ENCODE results near the gene SHCBP1L.

The SHCBP1L gene

DNA sequence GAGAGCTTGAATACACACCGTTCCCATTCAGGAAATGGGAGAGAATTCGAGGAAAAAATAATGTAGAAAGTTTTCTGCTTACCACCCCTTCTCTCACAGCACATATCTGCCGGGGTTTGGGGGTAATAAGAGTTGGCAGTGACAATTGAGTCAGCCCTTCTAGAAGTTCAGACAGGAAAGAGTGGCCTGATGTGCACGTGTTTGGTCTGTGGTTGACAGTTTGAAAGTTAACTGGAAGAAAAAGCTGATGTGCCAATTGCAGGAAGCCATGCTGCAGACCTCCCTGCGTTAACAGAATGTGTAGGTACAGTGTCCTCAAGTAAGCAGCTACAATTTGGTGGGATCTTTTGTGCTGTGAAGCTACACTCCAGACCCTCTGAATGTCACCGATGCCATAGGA lies 63.0 kb downstream of the SHCBP1L start:
- no peaks in the 10 kb centered on the region for H3K27me3 ChIP-seq (ENCODE audit: control insufficient read depth, insufficient read depth, low read length)
- no peaks in the 10 kb centered on the region for H3K9me3 ChIP-seq (ENCODE audit: control insufficient read depth, insufficient read depth, low read depth, low read length)
- H3K36me3 ChIP-seq (ENCODE audit: control insufficient read depth, insufficient read depth, low read length): peaks cover 44% of the 10 kb centered on the region
- H3K4me1 ChIP-seq (ENCODE audit: control insufficient read depth, insufficient read depth, low read length): peaks cover 4% of the 10 kb centered on the region; the same call in 1 of the 2 replicates
- H3K27ac ChIP-seq (ENCODE audit: low read depth, low read length): no peak overlapping the region
- no peak overlapping the region for H3K4me3 ChIP-seq (ENCODE audit: low read depth, low read length)
- no peak overlapping the region for H3K9ac ChIP-seq (ENCODE audit: low read length)

DNA sequence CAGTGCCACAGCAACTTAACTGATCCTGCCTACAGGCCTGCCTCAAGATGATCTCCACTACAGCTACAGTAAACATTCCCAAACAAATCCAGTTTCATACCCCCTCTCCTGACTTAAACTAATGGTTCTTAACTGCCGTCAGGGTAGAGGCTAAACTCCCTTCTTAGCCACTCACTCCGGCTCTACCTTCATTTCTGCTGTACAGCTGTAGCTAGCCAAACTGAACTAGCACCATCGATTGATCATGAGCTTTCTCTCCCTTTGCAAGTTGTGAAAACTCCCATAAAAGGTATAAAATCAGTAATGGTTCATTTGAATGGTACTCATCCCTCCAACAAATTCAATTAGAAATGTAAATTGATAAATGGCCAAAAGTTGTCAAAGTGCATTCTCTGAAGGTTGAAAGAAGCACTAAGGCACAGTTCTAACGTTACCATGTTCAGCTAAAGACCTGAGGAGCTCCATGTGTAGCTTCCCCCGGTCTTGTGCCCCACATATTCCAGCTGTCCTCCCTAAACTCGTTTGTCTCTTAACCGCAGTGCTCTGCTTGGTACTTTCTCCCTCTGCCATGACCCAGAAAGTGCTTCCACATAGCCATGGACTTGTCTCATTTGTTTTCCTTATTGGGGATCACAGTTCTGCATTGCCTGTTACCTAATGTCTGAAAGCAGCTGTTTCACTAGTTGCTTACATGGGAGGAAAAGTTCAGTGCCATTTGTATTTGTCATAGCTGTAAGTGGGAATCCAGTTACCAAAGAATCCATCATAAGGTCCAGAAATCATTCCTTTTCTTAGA lies 64.0 kb downstream of the SHCBP1L start:
- no peaks in the 10 kb centered on the region for H3K27me3 ChIP-seq (ENCODE audit: control insufficient read depth, insufficient read depth, low read length)
- H3K27ac ChIP-seq (ENCODE audit: low read depth, low read length): no peak overlapping the region
- H3K4me1 ChIP-seq (ENCODE audit: control insufficient read depth, insufficient read depth, low read length): peaks cover 4% of the 10 kb centered on the region; the same call in 1 of the 2 replicates
- H3K9ac ChIP-seq (ENCODE audit: low read length): no peak overlapping the region
- peaks cover 54% of the 10 kb centered on the region for H3K36me3 ChIP-seq (ENCODE audit: control insufficient read depth, insufficient read depth, low read length)
- H3K9me3 ChIP-seq (ENCODE audit: control insufficient read depth, insufficient read depth, low read depth, low read length): no peaks in the 10 kb centered on the region
- H3K4me3 ChIP-seq (ENCODE audit: low read depth, low read length): no peak overlapping the region

GRCh38 chr1:182886985-182887384 lies 66.0 kb downstream of the SHCBP1L start:
- Histone ChIP-seq H3K36me3 (ENCODE audit: control insufficient read depth, insufficient read depth, low read length) (peaks cover 73% of the 10 kb centered on the region), H3K27me3 (ENCODE audit: control insufficient read depth, insufficient read depth, low read length) (no peaks in the 10 kb centered on the region), H3K9me3 (ENCODE audit: control insufficient read depth, insufficient read depth, low read depth, low read length) (no peaks in the 10 kb centered on the region), H3K9ac (ENCODE audit: low read length) (no peak overlapping the region), H3K4me1 (ENCODE audit: control insufficient read depth, insufficient read depth, low read length) (peaks cover 4% of the 10 kb centered on the region; the same call in 1 of the 2 replicates), H3K4me3 (ENCODE audit: low read depth, low read length) (no peak overlapping the region), H3K27ac (ENCODE audit: low read depth, low read length) (no peak overlapping the region)

DNA sequence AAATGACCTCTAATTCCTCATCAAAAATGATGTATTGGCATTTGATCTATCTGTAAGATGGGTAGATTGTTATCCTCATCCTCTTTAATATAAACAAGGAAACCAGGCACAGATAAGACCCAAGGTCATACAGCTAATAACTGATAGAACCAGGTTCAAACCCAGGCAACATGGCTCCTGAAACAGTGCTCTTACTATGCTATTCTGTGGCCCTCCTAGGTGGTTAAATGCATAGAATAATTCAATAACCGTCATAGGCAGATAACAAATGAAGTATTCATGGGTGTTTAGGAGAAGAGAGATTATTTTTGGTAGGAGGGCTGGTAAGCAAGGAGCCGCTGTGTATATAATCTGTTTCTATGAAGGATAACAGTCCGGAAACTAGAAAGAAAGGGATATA lies 67.4 kb downstream of the SHCBP1L start:
- Histone ChIP-seq H3K27me3 (ENCODE audit: control insufficient read depth, insufficient read depth, low read length) (no peaks in the 10 kb centered on the region), H3K4me1 (ENCODE audit: control insufficient read depth, insufficient read depth, low read length) (no peaks in the 10 kb centered on the region), H3K4me3 (ENCODE audit: low read depth, low read length) (no peak overlapping the region), H3K9ac (ENCODE audit: low read length) (no peak overlapping the region), H3K27ac (ENCODE audit: low read depth, low read length) (no peak overlapping the region), H3K9me3 (ENCODE audit: control insufficient read depth, insufficient read depth, low read depth, low read length) (no peaks in the 10 kb centered on the region), H3K36me3 (ENCODE audit: control insufficient read depth, insufficient read depth, low read length) (peaks cover 84% of the 10 kb centered on the region)

- H3K9me3 ChIP-seq (ENCODE audit: control insufficient read depth, insufficient read depth, low read depth, low read length): no peaks in the 10 kb centered on the region
- no peak overlapping the region for H3K4me3 ChIP-seq (ENCODE audit: low read depth, low read length)
- peaks cover 91% of the 10 kb centered on the region for H3K36me3 ChIP-seq (ENCODE audit: control insufficient read depth, insufficient read depth, low read length)
- no peaks in the 10 kb centered on the region for H3K4me1 ChIP-seq (ENCODE audit: control insufficient read depth, insufficient read depth, low read length)
- no peaks in the 10 kb centered on the region for H3K27me3 ChIP-seq (ENCODE audit: control insufficient read depth, insufficient read depth, low read length)
- no peak overlapping the region for H3K9ac ChIP-seq (ENCODE audit: low read length)
- no peak overlapping the region for H3K27ac ChIP-seq (ENCODE audit: low read depth, low read length)
These were observed 68.1 kb downstream of the SHCBP1L start for GRCh38 chr1:182884872-182885271.

DNA sequence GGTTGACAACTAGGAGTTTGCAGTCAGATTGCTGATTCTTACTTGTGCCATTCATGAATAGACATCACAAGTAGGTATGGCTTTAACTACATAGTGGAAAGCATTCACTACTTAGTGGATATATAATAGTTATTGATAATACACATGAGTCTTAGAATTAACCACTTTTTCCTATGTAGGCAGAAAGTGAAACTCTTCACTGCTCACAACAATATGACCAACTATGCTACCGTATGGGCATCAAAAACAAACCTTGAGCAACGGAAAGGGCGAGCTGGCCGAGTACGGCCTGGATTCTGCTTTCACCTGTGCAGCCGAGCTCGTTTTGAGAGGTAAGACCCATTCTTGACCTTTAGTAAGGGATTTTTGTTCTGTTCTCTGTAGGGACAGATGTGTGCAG lies 75.1 kb downstream of the SHCBP1L start:
- H3K4me3 ChIP-seq (ENCODE audit: low read depth, low read length): no peak overlapping the region
- H3K36me3 ChIP-seq (ENCODE audit: control insufficient read depth, insufficient read depth, low read length): peaks cover 99% of the 10 kb centered on the region

DNA sequence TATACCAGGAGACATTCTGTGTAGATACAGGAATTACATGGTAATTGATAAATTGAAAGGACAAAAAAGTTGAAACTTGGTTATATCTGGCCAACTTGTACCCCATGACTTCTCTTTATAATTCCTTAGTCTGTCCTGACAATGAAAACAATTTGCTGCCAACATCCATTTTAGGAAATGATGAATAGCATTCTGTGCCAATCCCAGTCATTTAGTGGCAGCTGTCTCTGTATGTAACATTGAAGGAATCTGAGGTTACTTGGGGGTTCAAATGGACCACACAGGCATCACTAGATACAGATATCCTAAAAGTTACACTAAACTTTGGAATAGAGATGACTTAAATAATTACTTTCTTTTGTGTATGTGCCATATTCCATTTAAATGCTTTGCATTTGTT lies 75.6 kb downstream of the SHCBP1L start:
- H3K27me3 ChIP-seq (ENCODE audit: control insufficient read depth, insufficient read depth, low read length): no peaks in the 10 kb centered on the region
- no peaks in the 10 kb centered on the region for H3K9me3 ChIP-seq (ENCODE audit: control insufficient read depth, insufficient read depth, low read depth, low read length)
- no peak overlapping the region for H3K4me3 ChIP-seq (ENCODE audit: low read depth, low read length)
- no peaks in the 10 kb centered on the region for H3K4me1 ChIP-seq (ENCODE audit: control insufficient read depth, insufficient read depth, low read length)
- peaks cover 100% of the 10 kb centered on the region for H3K36me3 ChIP-seq (ENCODE audit: control insufficient read depth, insufficient read depth, low read length)
- H3K9ac ChIP-seq (ENCODE audit: low read length): no peak overlapping the region
- no peak overlapping the region for H3K27ac ChIP-seq (ENCODE audit: low read depth, low read length)

More for the DNA sequence above, 75.1 kb downstream of the SHCBP1L start:
- no peak overlapping the region for H3K9ac ChIP-seq (ENCODE audit: low read length)
- H3K27ac ChIP-seq (ENCODE audit: low read depth, low read length): no peak overlapping the region
- H3K9me3 ChIP-seq (ENCODE audit: control insufficient read depth, insufficient read depth, low read depth, low read length): no peaks in the 10 kb centered on the region
- H3K27me3 ChIP-seq (ENCODE audit: control insufficient read depth, insufficient read depth, low read length): no peaks in the 10 kb centered on the region
- H3K4me1 ChIP-seq (ENCODE audit: control insufficient read depth, insufficient read depth, low read length): no peaks in the 10 kb centered on the region

DNA sequence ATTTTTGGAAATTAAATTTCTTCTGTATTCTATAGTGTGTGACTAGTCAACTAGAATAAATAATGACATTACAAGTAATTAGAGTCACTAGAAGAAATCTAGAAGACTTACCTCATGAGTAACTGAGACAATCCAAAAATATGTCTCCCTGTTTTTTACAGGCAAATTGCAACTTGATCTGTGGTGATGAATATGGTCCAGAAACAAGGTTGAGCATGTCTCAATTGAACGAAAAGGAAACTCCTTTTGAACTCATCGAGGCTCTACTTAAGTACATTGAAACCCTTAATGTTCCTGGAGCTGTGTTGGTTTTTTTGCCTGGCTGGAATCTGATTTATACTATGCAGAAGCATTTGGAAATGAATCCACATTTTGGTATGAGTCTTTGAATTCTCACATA lies 77.1 kb downstream of the SHCBP1L start:
- no peaks in the 10 kb centered on the region for H3K4me1 ChIP-seq (ENCODE audit: control insufficient read depth, insufficient read depth, low read length)
- H3K9ac ChIP-seq (ENCODE audit: low read length): no peak overlapping the region
- H3K4me3 ChIP-seq (ENCODE audit: low read depth, low read length): no peak overlapping the region
- H3K36me3 ChIP-seq (ENCODE audit: control insufficient read depth, insufficient read depth, low read length): peaks cover 100% of the 10 kb centered on the region
- no peaks in the 10 kb centered on the region for H3K9me3 ChIP-seq (ENCODE audit: control insufficient read depth, insufficient read depth, low read depth, low read length)
- H3K27me3 ChIP-seq (ENCODE audit: control insufficient read depth, insufficient read depth, low read length): no peaks in the 10 kb centered on the region
- no peak overlapping the region for H3K27ac ChIP-seq (ENCODE audit: low read depth, low read length)

DNA sequence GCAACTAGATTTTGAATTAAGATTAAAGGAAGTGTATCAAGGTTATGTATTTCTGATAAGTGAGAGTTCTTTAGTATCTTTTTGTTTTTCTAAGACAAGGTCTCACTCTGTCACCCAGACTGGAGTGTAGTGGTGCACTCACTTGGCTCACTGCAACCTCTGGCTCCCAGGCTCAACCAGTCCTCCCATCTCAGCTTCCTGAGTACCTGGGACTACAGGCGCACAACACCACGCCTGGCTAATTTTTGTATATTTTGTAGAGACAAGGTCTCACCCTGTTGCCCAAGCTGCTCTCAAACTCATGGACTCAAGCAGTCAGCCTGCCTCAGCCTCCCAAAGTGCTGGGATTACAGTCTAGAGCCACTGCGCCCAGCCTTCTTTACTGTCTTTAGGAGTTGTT lies 80.1 kb downstream of the SHCBP1L start:
- no peak overlapping the region for H3K9ac ChIP-seq (ENCODE audit: low read length)
- H3K27me3 ChIP-seq (ENCODE audit: control insufficient read depth, insufficient read depth, low read length): no peaks in the 10 kb centered on the region
- H3K9me3 ChIP-seq (ENCODE audit: control insufficient read depth, insufficient read depth, low read depth, low read length): no peaks in the 10 kb centered on the region
- H3K4me1 ChIP-seq (ENCODE audit: control insufficient read depth, insufficient read depth, low read length): no peaks in the 10 kb centered on the region
- peaks cover 100% of the 10 kb centered on the region for H3K36me3 ChIP-seq (ENCODE audit: control insufficient read depth, insufficient read depth, low read length)
- H3K27ac ChIP-seq (ENCODE audit: low read depth, low read length): no peak overlapping the region
- no peak overlapping the region for H3K4me3 ChIP-seq (ENCODE audit: low read depth, low read length)

DNA sequence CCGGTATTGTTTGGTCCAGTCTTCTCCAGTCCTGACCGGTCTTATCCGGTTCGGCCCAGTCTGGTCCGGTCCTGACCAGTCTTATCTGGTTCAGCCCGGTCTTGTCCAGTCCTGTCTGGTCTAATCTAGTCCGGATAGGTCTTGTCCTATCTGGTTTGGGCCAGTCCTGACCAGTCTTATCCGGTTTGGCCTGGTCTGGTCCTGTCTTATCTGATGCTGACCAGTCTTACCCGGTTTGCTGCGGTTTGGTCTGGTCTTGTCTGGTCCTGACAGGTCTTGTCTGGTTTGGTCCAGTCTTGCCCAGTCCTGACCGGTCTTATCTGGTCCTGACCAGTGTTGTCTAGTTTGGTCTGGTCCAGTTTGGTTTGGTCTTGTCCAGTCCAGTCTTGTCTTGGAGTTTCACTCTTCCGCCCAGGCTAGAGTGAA lies 83.7 kb downstream of the SHCBP1L start:
- no peaks in the 10 kb centered on the region for H3K27me3 ChIP-seq (ENCODE audit: control insufficient read depth, insufficient read depth, low read length)
- peak overlapping the region; percentile 87 for H3K27ac ChIP-seq (ENCODE audit: low read depth, low read length)
- H3K9ac ChIP-seq (ENCODE audit: low read length): peak overlapping the region; percentile 44
- no peak overlapping the region for H3K4me3 ChIP-seq (ENCODE audit: low read depth, low read length)
- H3K36me3 ChIP-seq (ENCODE audit: control insufficient read depth, insufficient read depth, low read length): peaks cover 100% of the 10 kb centered on the region
- no peaks in the 10 kb centered on the region for H3K9me3 ChIP-seq (ENCODE audit: control insufficient read depth, insufficient read depth, low read depth, low read length)
- H3K4me1 ChIP-seq (ENCODE audit: control insufficient read depth, insufficient read depth, low read length): no peaks in the 10 kb centered on the region

DNA sequence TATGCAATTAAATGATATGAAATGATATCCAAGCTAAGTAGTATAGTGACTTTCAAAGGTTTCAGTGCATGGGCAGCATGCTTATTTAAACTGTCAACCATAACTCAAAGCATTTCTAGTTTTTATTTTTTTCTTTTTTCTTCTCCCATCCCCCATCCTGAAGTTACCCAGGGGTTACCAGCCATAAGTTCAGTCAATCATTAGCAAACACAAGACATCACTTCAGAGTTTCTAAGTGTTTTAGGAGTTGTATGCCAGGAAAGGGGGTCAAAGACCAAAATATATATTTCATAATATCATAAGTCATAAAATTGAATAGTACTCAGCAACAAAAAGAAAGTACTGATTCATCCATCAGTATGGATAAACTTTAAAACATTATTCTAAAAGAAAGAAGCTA lies 85.1 kb downstream of the SHCBP1L start:
- Histone ChIP-seq H3K9ac (ENCODE audit: low read length) (no peak overlapping the region), H3K36me3 (ENCODE audit: control insufficient read depth, insufficient read depth, low read length) (peaks cover 100% of the 10 kb centered on the region), H3K27me3 (ENCODE audit: control insufficient read depth, insufficient read depth, low read length) (no peaks in the 10 kb centered on the region), H3K4me3 (ENCODE audit: low read depth, low read length) (no peak overlapping the region), H3K27ac (ENCODE audit: low read depth, low read length) (no peak overlapping the region), H3K4me1 (ENCODE audit: control insufficient read depth, insufficient read depth, low read length) (no peaks in the 10 kb centered on the region), H3K9me3 (ENCODE audit: control insufficient read depth, insufficient read depth, low read depth, low read length) (no peaks in the 10 kb centered on the region)

Measured in HUES6 (cell line).